Coronary artery (tissue), 2 donors: ENCODE data around the gene FSTL4.

Experiments
- DNase-seq: peaks from one replicate; pipeline ENCODE4 v3.0.0-alpha.2; 2017; ENCODE audit warnings: low spot score
- H3K27ac ChIP-seq, 2 donors: fragments of 200-600 bp; sonication (generic); one replicate each; pipeline ENCODE4 v1.5.1; 2016 to 2019
- H3K4me3 ChIP-seq: fragments of 200-600 bp; sonication (generic); 2 replicates; pipeline ENCODE4 v1.5.1; 2016; ENCODE audit warnings: mild to moderate bottlenecking, moderate library complexity
- CTCF ChIP-seq: fragments of 200-600 bp; sonication (generic); IDR thresholded peaks from one replicate; pipeline ENCODE4 v1.5.1; 2019; ENCODE audit warnings: antibody characterized with exemption

FSTL4 gene

GRCh38 chr5:133434336-133434735 lies 178.0 kb downstream of the FSTL4 start:
- Histone ChIP-seq H3K27ac (no peak overlapping the region), H3K4me3 (no peak overlapping the region)
- no peak for TF ChIP-seq CTCF
- DNase-seq, result no peak

- H3K27ac ChIP-seq, result no peak overlapping the region
Measured at GRCh38 chr5:133433641-133434040, 178.7 kb downstream of the FSTL4 start.

GRCh38 chr5:133432956-133433532 lies 179.3 kb downstream of the FSTL4 start:
- no peak overlapping the region for H3K27ac ChIP-seq

More at GRCh38 chr5:133433641-133434040, 178.7 kb downstream of the FSTL4 start:
- DNase-seq, result no peak
- TF ChIP-seq CTCF, result no peak
- H3K4me3 ChIP-seq, result no peak overlapping the region

GRCh38 chr5:133431326-133431865 lies 180.9 kb downstream of the FSTL4 start:
- no peak overlapping the region for H3K27ac ChIP-seq
- TF ChIP-seq CTCF, result no peak
- DNase-seq, result no peak
- H3K4me3 ChIP-seq, result no peak overlapping the region

More at GRCh38 chr5:133432956-133433532, 179.3 kb downstream of the FSTL4 start:
- TF ChIP-seq CTCF, result no peak
- H3K4me3 ChIP-seq, result no peak overlapping the region
- no peak for DNase-seq

GRCh38 chr5:133430095-133430494 lies 182.2 kb downstream of the FSTL4 start:
- Histone ChIP-seq H3K27ac (no peak overlapping the region), H3K4me3 (no peak overlapping the region)
- no peak for TF ChIP-seq CTCF
- no peak for DNase-seq

- no peak overlapping the region for H3K27ac ChIP-seq
Measured at GRCh38 chr5:133429046-133429445, 183.3 kb downstream of the FSTL4 start.

More at GRCh38 chr5:133429046-133429445, 183.3 kb downstream of the FSTL4 start:
- TF ChIP-seq CTCF, result no peak
- no peak overlapping the region for H3K4me3 ChIP-seq
- no peak for DNase-seq
